ENCODE measurements around the gene TRIM50. TPM values are rescaled to one million over a fixed set of nuclear protein-coding genes. Genes with fewer than 3 reads are reported as not detected.

The TRIM50 gene
- total RNA-seq, 3 donors from 2014 or later (not counting 1 experiment from before 2014, with no cell fraction given), result not detected

DNA sequence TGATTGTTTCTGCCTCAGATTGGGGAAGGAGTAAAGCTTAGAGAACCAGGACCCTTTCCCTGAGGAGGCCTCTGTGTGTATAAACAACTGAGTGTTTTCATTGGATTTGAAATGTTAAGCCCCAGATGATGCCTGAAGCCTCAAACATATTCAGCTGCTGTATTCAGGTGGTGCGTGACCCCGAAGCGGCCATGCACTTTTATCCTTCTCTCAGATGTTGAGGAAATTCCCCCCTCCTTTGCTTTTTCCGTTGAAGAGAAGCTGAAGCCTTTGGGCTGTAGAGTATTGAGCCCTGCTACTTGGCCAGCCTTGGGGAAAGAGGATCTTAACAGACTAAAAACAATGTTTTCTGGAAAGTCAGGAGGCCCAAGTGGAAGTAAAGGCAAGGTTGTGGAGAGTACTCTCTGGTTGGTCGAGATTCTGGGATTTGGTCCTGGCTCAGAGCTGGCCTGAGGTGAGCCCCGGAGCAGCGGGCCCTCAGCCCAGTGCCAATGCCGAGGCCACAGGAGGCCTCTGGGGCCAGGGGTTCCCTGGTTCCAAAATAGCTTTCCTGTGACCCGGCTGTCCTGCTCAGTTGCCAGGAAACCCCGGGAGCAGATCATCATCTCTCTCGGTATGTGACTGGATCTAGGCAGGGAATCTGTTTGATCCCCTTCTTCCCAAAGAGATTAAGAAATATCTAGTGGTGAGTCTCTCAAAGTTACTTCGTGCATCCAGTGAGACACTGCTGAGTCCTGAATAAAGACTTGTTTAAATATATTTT lies 22.6 kb upstream of the TRIM50 start:
- H3K9me3 ChIP-seq (ENCODE audit: control insufficient read depth, insufficient read depth, low read length), result peaks cover 4% of the 10 kb centered on the region
- WGBS (ENCODE audit: insufficient coverage), result 93% methylated on average over 11 of the region's 12 CpGs
- TF ChIP-seq, protein P1, sequence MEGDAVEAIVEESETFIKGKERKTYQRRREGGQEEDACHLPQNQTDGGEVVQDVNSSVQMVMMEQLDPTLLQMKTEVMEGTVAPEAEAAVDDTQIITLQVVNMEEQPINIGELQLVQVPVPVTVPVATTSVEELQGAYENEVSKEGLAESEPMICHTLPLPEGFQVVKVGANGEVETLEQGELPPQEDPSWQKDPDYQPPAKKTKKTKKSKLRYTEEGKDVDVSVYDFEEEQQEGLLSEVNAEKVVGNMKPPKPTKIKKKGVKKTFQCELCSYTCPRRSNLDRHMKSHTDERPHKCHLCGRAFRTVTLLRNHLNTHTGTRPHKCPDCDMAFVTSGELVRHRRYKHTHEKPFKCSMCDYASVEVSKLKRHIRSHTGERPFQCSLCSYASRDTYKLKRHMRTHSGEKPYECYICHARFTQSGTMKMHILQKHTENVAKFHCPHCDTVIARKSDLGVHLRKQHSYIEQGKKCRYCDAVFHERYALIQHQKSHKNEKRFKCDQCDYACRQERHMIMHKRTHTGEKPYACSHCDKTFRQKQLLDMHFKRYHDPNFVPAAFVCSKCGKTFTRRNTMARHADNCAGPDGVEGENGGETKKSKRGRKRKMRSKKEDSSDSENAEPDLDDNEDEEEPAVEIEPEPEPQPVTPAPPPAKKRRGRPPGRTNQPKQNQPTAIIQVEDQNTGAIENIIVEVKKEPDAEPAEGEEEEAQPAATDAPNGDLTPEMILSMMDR (IDR thresholded peaks at IDR 0.05), result no peak
- Mint-ChIP-seq H3K9me3 (peaks cover 0 to 7% of the 10 kb centered on the region in 2 donors), H3K27ac (no peak overlapping the region), H3K27me3 (ENCODE audit: low read depth in 2 of 2) (peaks cover 0 to 3% of the 10 kb centered on the region in 2 donors), H3K4me1 (peaks cover 0 to 9% of the 10 kb centered on the region in 2 donors), H3K36me3 (no peaks in the 10 kb centered on the region), H3K4me3 (no peak overlapping the region)
- DNase-seq (no peak), ATAC-seq (no peak)
- intact Hi-C loops (cut with micrococcal nuclease), result no loop called here
- no peaks in the 10 kb centered on the region for H3K4me1 ChIP-seq (ENCODE audit: control insufficient read depth, insufficient read depth, low read length)
- H3K36me3 ChIP-seq (ENCODE audit: control insufficient read depth, insufficient read depth, low read length), result no peaks in the 10 kb centered on the region
- H3K27ac ChIP-seq (ENCODE audit: low read length), result no peak overlapping the region
- H3K27me3 ChIP-seq (ENCODE audit: control insufficient read depth, insufficient read depth, low read length), result no peaks in the 10 kb centered on the region
- no peak overlapping the region for H3K4me3 ChIP-seq (ENCODE audit: low read length)

DNA sequence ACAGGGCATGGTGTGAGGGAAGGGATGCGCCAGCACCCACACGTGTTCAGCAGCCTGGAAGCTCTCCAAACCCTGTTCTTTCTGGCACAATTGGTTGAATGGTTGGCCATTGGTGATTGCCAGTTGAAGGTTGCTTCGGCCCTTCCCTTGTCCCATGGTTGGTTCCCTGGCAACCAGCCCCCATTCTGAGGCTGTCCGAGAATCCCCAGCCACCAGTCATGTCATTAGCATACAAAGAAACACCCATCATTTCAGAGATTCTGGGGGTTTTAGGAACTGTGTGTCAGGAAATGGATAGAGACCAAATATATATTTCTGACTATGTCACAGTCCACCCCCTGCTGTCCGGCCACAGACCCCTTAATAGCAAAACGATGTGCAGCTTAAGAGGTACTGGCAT lies 21.9 kb upstream of the TRIM50 start:
- Mint-ChIP-seq H3K27me3 (ENCODE audit: low read depth in 2 of 2) (peaks cover 0 to 3% of the 10 kb centered on the region in 2 donors), H3K27ac (no peak overlapping the region), H3K36me3 (no peaks in the 10 kb centered on the region), H3K4me1 (peaks cover 0 to 9% of the 10 kb centered on the region in 2 donors), H3K4me3 (no peak overlapping the region), H3K9me3 (peaks cover 0 to 7% of the 10 kb centered on the region in 2 donors)
- Histone ChIP-seq H3K36me3 (ENCODE audit: control insufficient read depth, insufficient read depth, low read length) (no peaks in the 10 kb centered on the region), H3K27me3 (ENCODE audit: control insufficient read depth, insufficient read depth, low read length) (no peaks in the 10 kb centered on the region), H3K4me1 (ENCODE audit: control insufficient read depth, insufficient read depth, low read length) (no peaks in the 10 kb centered on the region), H3K27ac (ENCODE audit: low read length) (no peak overlapping the region), H3K9me3 (ENCODE audit: control insufficient read depth, insufficient read depth, low read length) (peaks cover 4% of the 10 kb centered on the region), H3K4me3 (ENCODE audit: low read length) (no peak overlapping the region)
- TF ChIP-seq, protein P1 (IDR thresholded peaks at IDR 0.05), result no peak
- intact Hi-C loops (cut with micrococcal nuclease), result no loop called here
- no peak for DNase-seq
- WGBS (ENCODE audit: insufficient coverage), result 88% methylated on average over 5 of the region's 6 CpGs
- ATAC-seq, result no peak

DNA sequence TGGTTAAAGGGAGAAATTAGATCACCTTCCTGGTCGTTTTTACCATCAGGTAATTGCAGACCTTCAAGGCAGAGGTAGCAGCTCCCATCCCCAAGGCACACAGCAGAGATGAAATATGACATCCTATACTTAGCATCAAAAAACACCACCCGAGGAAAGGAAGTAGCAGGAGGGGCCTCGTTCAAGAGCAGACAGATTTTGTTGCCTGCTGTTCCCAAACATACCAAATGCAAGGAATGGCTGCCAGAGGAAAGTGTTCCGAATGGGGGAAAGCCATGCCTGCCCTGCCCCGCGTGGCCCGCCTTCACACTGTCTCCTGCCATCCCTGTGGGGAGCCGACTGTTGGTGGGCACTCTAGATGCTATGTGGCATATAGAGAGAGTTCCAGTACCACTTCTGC lies 18.1 kb upstream of the TRIM50 start:
- ATAC-seq (no peak), DNase-seq (no peak)
- TF ChIP-seq, protein P1 (IDR thresholded peaks at IDR 0.05), result no peak
- Mint-ChIP-seq H3K4me3 (no peak overlapping the region), H3K9me3 (no peaks in the 10 kb centered on the region), H3K4me1 (no peaks in the 10 kb centered on the region), H3K27me3 (ENCODE audit: low read depth in 2 of 2) (peaks cover 0 to 3% of the 10 kb centered on the region in 2 donors), H3K27ac (no peak overlapping the region), H3K36me3 (no peaks in the 10 kb centered on the region)
- no peak overlapping the region for H3K27ac ChIP-seq (ENCODE audit: low read length)
- H3K4me3 ChIP-seq (ENCODE audit: low read length), result no peak overlapping the region
- intact Hi-C loops (cut with micrococcal nuclease), result no loop called here
- H3K27me3 ChIP-seq (ENCODE audit: control insufficient read depth, insufficient read depth, low read length), result no peaks in the 10 kb centered on the region
- H3K36me3 ChIP-seq (ENCODE audit: control insufficient read depth, insufficient read depth, low read length), result no peaks in the 10 kb centered on the region
- WGBS (ENCODE audit: insufficient coverage), result 51% methylated on average over 8 of the region's 8 CpGs
- no peaks in the 10 kb centered on the region for H3K9me3 ChIP-seq (ENCODE audit: control insufficient read depth, insufficient read depth, low read length)
- no peaks in the 10 kb centered on the region for H3K4me1 ChIP-seq (ENCODE audit: control insufficient read depth, insufficient read depth, low read length)

DNA sequence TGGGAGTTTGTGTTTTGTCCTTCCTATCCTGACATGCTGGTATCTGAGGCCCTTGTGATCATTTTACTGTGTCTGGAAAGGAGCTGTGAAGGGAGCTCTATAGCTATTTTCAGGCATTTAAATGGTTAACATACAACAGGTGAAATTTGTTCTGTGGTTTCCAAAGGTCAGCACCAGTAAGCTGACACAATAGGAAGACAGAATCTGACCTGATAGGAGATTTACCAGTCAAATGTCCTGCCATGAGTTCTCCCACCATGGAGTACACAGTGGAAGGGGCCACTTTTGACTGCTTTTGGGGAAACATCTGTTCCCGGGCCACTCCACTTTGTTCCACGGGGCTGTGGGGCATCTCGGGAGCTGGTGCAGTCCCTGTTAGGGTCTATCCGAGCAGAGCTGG lies 17.7 kb upstream of the TRIM50 start:
- no peaks in the 10 kb centered on the region for H3K4me1 Mint-ChIP-seq
- no peaks in the 10 kb centered on the region for H3K27me3 ChIP-seq (ENCODE audit: control insufficient read depth, insufficient read depth, low read length)
- H3K27ac Mint-ChIP-seq, result no peak overlapping the region
- H3K9me3 ChIP-seq (ENCODE audit: control insufficient read depth, insufficient read depth, low read length), result no peaks in the 10 kb centered on the region
- no peaks in the 10 kb centered on the region for H3K9me3 Mint-ChIP-seq
- intact Hi-C loops (cut with micrococcal nuclease), result no loop called here
- no peak overlapping the region for H3K27ac ChIP-seq (ENCODE audit: low read length)
- no peak overlapping the region for H3K4me3 Mint-ChIP-seq
- TF ChIP-seq, protein P1 (IDR thresholded peaks at IDR 0.05), result no peak
- DNase-seq, result no peak
- H3K36me3 Mint-ChIP-seq, result no peaks in the 10 kb centered on the region
- no peaks in the 10 kb centered on the region for H3K36me3 ChIP-seq (ENCODE audit: control insufficient read depth, insufficient read depth, low read length)
- H3K4me1 ChIP-seq (ENCODE audit: control insufficient read depth, insufficient read depth, low read length), result no peaks in the 10 kb centered on the region
- no peak for ATAC-seq
- H3K27me3 Mint-ChIP-seq (ENCODE audit: low read depth in 2 of 2), result peaks cover 0 to 3% of the 10 kb centered on the region in 2 donors
- 51% methylated on average over 4 of the region's 4 CpGs for WGBS (ENCODE audit: insufficient coverage)
- no peak overlapping the region for H3K4me3 ChIP-seq (ENCODE audit: low read length)

All from natural killer cell (primary cell).